ENCODE results near the gene NRP2. TPM values are rescaled to one million over a fixed set of nuclear protein-coding genes. Genes with fewer than 3 reads are reported as not detected.

The NRP2 gene
- total RNA-seq, 2 experiments from 2014 or later, result 0.19 TPM; not detected in 1

GRCh38 chr2:205732314-205732713 lies 50.0 kb downstream of the NRP2 start:
- ChIA-PET POLR2A (no interaction called here), CTCF (no interaction called here)
- no peak for ATAC-seq (ENCODE audit: poor library complexity)
- no peaks in the 10 kb centered on the region for H3K36me3 Mint-ChIP-seq (ENCODE audit: low read depth)
- H3K27me3 Mint-ChIP-seq, result peaks cover 11% of the 10 kb centered on the region
- no peak overlapping the region for H3K27ac ChIP-seq (ENCODE audit: low read depth in 1 of 2, low read length in 2 of 2)
- H3K27ac Mint-ChIP-seq, result no peak overlapping the region
- no peaks in the 10 kb centered on the region for H3K4me1 ChIP-seq (ENCODE audit: insufficient read depth, low read length)
- no peak for TF ChIP-seq CTCF (IDR thresholded peaks at IDR 0.05)
- no peaks in the 10 kb centered on the region for H3K27me3 ChIP-seq (ENCODE audit: control insufficient read depth in 1 of 2, insufficient read depth in 2 of 2, low read length in 2 of 2)
- H3K4me3 Mint-ChIP-seq, result no peak overlapping the region
- H3K9me3 Mint-ChIP-seq, result no peaks in the 10 kb centered on the region
- no peaks in the 10 kb centered on the region for H3K36me3 ChIP-seq (ENCODE audit: insufficient read depth, low read length)
- no peaks in the 10 kb centered on the region for H3K9me3 ChIP-seq (ENCODE audit: control insufficient read depth in 1 of 2, insufficient read depth in 1 of 2, low read length in 2 of 2)
- H3K4me1 Mint-ChIP-seq (ENCODE audit: low read depth), result no peaks in the 10 kb centered on the region
- intact Hi-C loops (cut with DNase I, micrococcal nuclease), result no loop called here
- no peak for DNase-seq
- H3K4me3 ChIP-seq (ENCODE audit: low read length), result no peak overlapping the region

GRCh38 chr2:205733082-205733481 lies 50.8 kb downstream of the NRP2 start:
- ChIA-PET POLR2A (no interaction called here), CTCF (no interaction called here)
- Mint-ChIP-seq H3K27ac (no peak overlapping the region), H3K27me3 (peaks cover 11% of the 10 kb centered on the region), H3K4me1 (ENCODE audit: low read depth) (no peaks in the 10 kb centered on the region), H3K4me3 (no peak overlapping the region), H3K9me3 (no peaks in the 10 kb centered on the region), H3K36me3 (ENCODE audit: low read depth) (no peaks in the 10 kb centered on the region)
- no peak for ATAC-seq (ENCODE audit: poor library complexity)
- Histone ChIP-seq H3K36me3 (ENCODE audit: insufficient read depth, low read length) (no peaks in the 10 kb centered on the region), H3K27me3 (ENCODE audit: control insufficient read depth in 1 of 2, insufficient read depth in 2 of 2, low read length in 2 of 2) (no peaks in the 10 kb centered on the region), H3K27ac (ENCODE audit: low read depth in 1 of 2, low read length in 2 of 2) (no peak overlapping the region), H3K4me3 (ENCODE audit: low read length) (no peak overlapping the region), H3K4me1 (ENCODE audit: insufficient read depth, low read length) (no peaks in the 10 kb centered on the region), H3K9me3 (ENCODE audit: control insufficient read depth in 1 of 2, insufficient read depth in 1 of 2, low read length in 2 of 2) (no peaks in the 10 kb centered on the region)
- intact Hi-C loops (cut with DNase I, micrococcal nuclease), result no loop called here
- DNase-seq, result no peak
- no peak for TF ChIP-seq CTCF (IDR thresholded peaks at IDR 0.05)

GRCh38 chr2:205733648-205734047 lies 51.3 kb downstream of the NRP2 start:
- Histone ChIP-seq H3K27ac (ENCODE audit: low read depth in 1 of 2, low read length in 2 of 2) (no peak overlapping the region), H3K36me3 (ENCODE audit: insufficient read depth, low read length) (no peaks in the 10 kb centered on the region), H3K9me3 (ENCODE audit: control insufficient read depth in 1 of 2, insufficient read depth in 1 of 2, low read length in 2 of 2) (no peaks in the 10 kb centered on the region), H3K4me3 (ENCODE audit: low read length) (no peak overlapping the region), H3K4me1 (ENCODE audit: insufficient read depth, low read length) (no peaks in the 10 kb centered on the region), H3K27me3 (ENCODE audit: control insufficient read depth in 1 of 2, insufficient read depth in 2 of 2, low read length in 2 of 2) (no peaks in the 10 kb centered on the region)
- H3K4me3 Mint-ChIP-seq, result no peak overlapping the region
- intact Hi-C loops (cut with DNase I, micrococcal nuclease), result no loop called here
- H3K27me3 Mint-ChIP-seq, result peaks cover 9% of the 10 kb centered on the region
- no peak overlapping the region for H3K27ac Mint-ChIP-seq
- CTCF ChIA-PET, result no interaction called here
- no peaks in the 10 kb centered on the region for H3K36me3 Mint-ChIP-seq (ENCODE audit: low read depth)
- TF ChIP-seq CTCF (IDR thresholded peaks at IDR 0.05), result no peak
- POLR2A ChIA-PET, result no interaction called here
- ATAC-seq (ENCODE audit: poor library complexity) (no peak), DNase-seq (no peak)
- H3K9me3 Mint-ChIP-seq, result no peaks in the 10 kb centered on the region
- no peaks in the 10 kb centered on the region for H3K4me1 Mint-ChIP-seq (ENCODE audit: low read depth)
